ENCODE measurements around the gene PPM1B. TPM values are rescaled to one million over a fixed set of nuclear protein-coding genes. Genes with fewer than 3 reads are reported as not detected.

Gene PPM1B
- total RNA-seq, 1 experiment from 2014 or later = 43.5 TPM

DNA sequence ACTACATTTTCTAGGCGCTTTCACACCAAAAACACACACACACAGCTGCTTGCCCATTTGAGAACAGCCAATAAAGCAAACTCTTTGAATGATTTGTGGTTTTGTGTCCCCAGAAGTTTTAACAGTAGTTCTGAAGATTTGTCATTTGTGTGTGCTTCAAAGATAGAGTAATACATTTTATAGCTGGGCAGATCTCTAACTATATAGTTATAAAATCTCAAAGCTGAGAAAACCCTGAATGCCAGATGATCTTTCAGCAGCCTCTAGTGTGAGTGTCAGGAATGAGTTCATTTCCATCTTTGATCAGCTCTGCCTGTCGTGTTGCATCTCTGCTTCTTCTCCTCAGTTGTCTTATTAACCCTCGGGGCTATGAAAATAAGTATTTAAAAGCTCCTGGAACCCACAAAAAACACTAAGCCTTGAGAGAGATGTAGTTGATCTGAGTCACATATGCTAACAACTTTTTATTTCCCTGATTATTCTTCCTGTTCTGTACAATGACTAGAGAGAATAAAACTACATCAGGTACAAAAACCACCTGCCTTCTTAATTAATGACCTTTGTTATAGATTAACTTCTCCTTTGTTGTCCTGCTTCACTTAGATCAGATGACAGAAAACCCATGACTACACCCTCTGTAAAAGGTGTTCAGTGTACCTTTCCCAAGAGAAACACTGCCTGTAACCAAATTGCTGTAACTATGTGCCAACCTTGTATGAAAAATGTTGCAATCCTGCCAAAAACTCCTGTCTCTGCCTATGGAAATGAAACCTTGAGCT lies 76.6 kb downstream of the PPM1B start:
- Histone ChIP-seq H3K4me3 (ENCODE audit: low read depth, low read length, poor library complexity, severe bottlenecking) (no peak overlapping the region), H3K27me3 (replicated peaks; ENCODE audit: insufficient read depth, low read depth, low read length, poor library complexity) (no peaks in the 10 kb centered on the region), H3K27ac (ENCODE audit: low read depth, low read length, poor library complexity, severe bottlenecking) (no peak overlapping the region), H3K36me3 (ENCODE audit: insufficient read depth, low read length, poor library complexity, severe bottlenecking) (no peaks in the 10 kb centered on the region), H3K9me3 (ENCODE audit: low read depth, low read length, poor library complexity, severe bottlenecking) (no peaks in the 10 kb centered on the region), H3K4me1 (ENCODE audit: insufficient read depth, low read length, poor library complexity, severe bottlenecking) (peaks cover 8% of the 10 kb centered on the region)
- POLR2A ChIA-PET (ENCODE audit: low non-redundant PET) = no interaction called here
- no peak for DNase-seq (ENCODE audit: low spot score)
- no peak for TF ChIP-seq EZH2 (IDR thresholded peaks at IDR 0.05; ENCODE audit: borderline replicate concordance, low read depth, low read length, poor library complexity, severe bottlenecking)
- TF ChIP-seq CTCF (conservative IDR thresholded peaks at IDR 0.05; ENCODE audit: low read depth, low read length) = no peak
- BruUV-seq (replicated peaks) = no TSS peak
- intact Hi-C loops (cut with micrococcal nuclease; ENCODE audit: unreplicated experiment) = loop anchor here (2.0 to 10.0 kb wide), 4 partner anchors 46 to 707 kb away; partner anchors contain the start of genes CAMKMT and PREPL
- CTCF ChIA-PET = interaction anchor here (0.6 kb wide), 1 partner anchor 97 kb away, joined by 3 read pairs; no protein-coding TSS in a partner anchor

DNA sequence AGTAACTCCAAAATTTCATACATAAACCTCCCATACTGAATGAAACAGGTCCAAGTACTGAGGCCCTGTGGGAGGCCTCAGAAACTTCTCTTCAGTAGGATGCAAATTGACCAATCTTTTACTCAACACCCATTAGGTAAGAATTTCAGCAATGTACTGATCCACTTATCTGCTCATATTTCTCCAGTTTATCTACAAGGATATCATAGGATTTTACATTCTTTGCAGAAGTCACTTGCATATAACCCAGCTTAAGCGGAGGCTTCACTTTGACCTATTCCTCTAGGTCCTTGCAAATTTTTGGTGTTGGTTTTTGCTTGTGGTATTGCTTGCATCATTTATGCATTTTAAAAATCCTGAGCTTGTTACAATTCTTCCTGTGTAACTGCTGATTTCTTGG lies 77.8 kb downstream of the PPM1B start:
- intact Hi-C loops (cut with micrococcal nuclease; ENCODE audit: unreplicated experiment) = loop anchor here (5.0 to 10.0 kb wide), 2 partner anchors 118 to 706 kb away; partner anchors contain the start of genes CAMKMT and PREPL
- Histone ChIP-seq H3K4me1 (ENCODE audit: insufficient read depth, low read length, poor library complexity, severe bottlenecking) (peaks cover 8% of the 10 kb centered on the region), H3K27ac (ENCODE audit: low read depth, low read length, poor library complexity, severe bottlenecking) (no peak overlapping the region), H3K9me3 (ENCODE audit: low read depth, low read length, poor library complexity, severe bottlenecking) (no peaks in the 10 kb centered on the region), H3K27me3 (replicated peaks; ENCODE audit: insufficient read depth, low read depth, low read length, poor library complexity) (no peaks in the 10 kb centered on the region), H3K4me3 (ENCODE audit: low read depth, low read length, poor library complexity, severe bottlenecking) (no peak overlapping the region), H3K36me3 (ENCODE audit: insufficient read depth, low read length, poor library complexity, severe bottlenecking) (no peaks in the 10 kb centered on the region)
- ChIA-PET POLR2A (ENCODE audit: low non-redundant PET) (no interaction called here), CTCF (no interaction called here)
- BruUV-seq (replicated peaks) = no TSS peak
- peak; percentile 28 for DNase-seq (ENCODE audit: low spot score)
- TF ChIP-seq EZH2 (IDR thresholded peaks at IDR 0.05; ENCODE audit: borderline replicate concordance, low read depth, low read length, poor library complexity, severe bottlenecking) = no peak
- TF ChIP-seq CTCF (conservative IDR thresholded peaks at IDR 0.05; ENCODE audit: low read depth, low read length) = no peak

GRCh38 chr2:44246840-44247369 lies 78.2 kb downstream of the PPM1B start:
- Histone ChIP-seq H3K27ac (ENCODE audit: low read depth, low read length, poor library complexity, severe bottlenecking) (no peak overlapping the region), H3K4me3 (ENCODE audit: low read depth, low read length, poor library complexity, severe bottlenecking) (no peak overlapping the region), H3K36me3 (ENCODE audit: insufficient read depth, low read length, poor library complexity, severe bottlenecking) (no peaks in the 10 kb centered on the region), H3K27me3 (replicated peaks; ENCODE audit: insufficient read depth, low read depth, low read length, poor library complexity) (no peaks in the 10 kb centered on the region), H3K4me1 (ENCODE audit: insufficient read depth, low read length, poor library complexity, severe bottlenecking) (peaks cover 8% of the 10 kb centered on the region), H3K9me3 (ENCODE audit: low read depth, low read length, poor library complexity, severe bottlenecking) (no peaks in the 10 kb centered on the region)
- no TSS peak for BruUV-seq (replicated peaks)
- ChIA-PET CTCF (no interaction called here), POLR2A (ENCODE audit: low non-redundant PET) (no interaction called here)
- intact Hi-C loops (cut with micrococcal nuclease; ENCODE audit: unreplicated experiment) = loop anchor here (5.0 to 10.0 kb wide), 2 partner anchors 118 to 705 kb away; partner anchors contain the start of genes CAMKMT and PREPL
- TF ChIP-seq CTCF (conservative IDR thresholded peaks at IDR 0.05; ENCODE audit: low read depth, low read length) (no peak), EZH2 (IDR thresholded peaks at IDR 0.05; ENCODE audit: borderline replicate concordance, low read depth, low read length, poor library complexity, severe bottlenecking) (no peak)
- DNase-seq (ENCODE audit: low spot score) = no peak

Data from A673 (cell line).